K562 (cell line): ENCODE results near the gene ARMC8. TPM values are rescaled to one million over a fixed set of nuclear protein-coding genes. Genes with fewer than 3 reads are reported as not detected.

Source experiments
- ATAC-seq: fragments of 200-7000 bp; cut with Tn5 transposase; 3 replicates; pipeline ENCODE4 v1.9.1; 2020; ENCODE audit warnings: moderate library complexity
- BruUV-seq: library from RNA; stranded (reverse); fragments of 400-500 nt; replicated peaks from 2 replicates; lab custom pipeline; 2021; lab: Mats Ljungman, UMichigan
- CTCF ChIA-PET: fragments of 300-600 bp; formaldehyde crosslinking; extraction: SDS; loops from one replicate; lab custom pipeline; 2021; ENCODE audit warnings: low intra/inter-chr PET ratio; lab: Yijun Ruan, JAX
- POLR2A ChIA-PET: fragments of 300-600, 350-650 bp; sonication (Branson Sonifier 250); formaldehyde crosslinking; extraction: SDS; loops from one replicate; lab custom pipeline; 2021; ENCODE audit warnings: antibody characterized with exemption, inconsistent platforms; lab: Yijun Ruan, JAX
- DNase-seq, 4 experiments: peaks; one replicate each; pipeline versions ENCODE4 v3.0.0 to v3.0.0-alpha.2; 2011 to 2018; ENCODE audit warnings: low spot score in 3 of 4, mixed read lengths in 3 of 4; ENCODE audit errors: extremely low read depth in 1 of 4
- FAIRE-seq: peaks from 2 replicates; lab custom pipeline; 2011; peaks lifted over from hg19 to GRCh38; lab: Jason Lieb, UNC
- H2AFZ ChIP-seq: 2 replicates; pipeline ENCODE4 v1.6.0; 2011; ENCODE audit warnings: low read depth, low read length, control low read depth, inconsistent platforms
- H3K27ac ChIP-seq: fragments of 200-600 bp; 3 replicates; pipeline ENCODE4 v1.8.0; 2011; ENCODE audit warnings: low read depth, mild to moderate bottlenecking, control low read depth, inconsistent platforms, low read length, moderate library complexity, mixed read lengths; ENCODE audit errors: extremely low read depth
- H3K27me3 ChIP-seq, 2 experiments: fragments of 300-600 bp in 1 of 2; 2 replicates in 1 of 2; 3 replicates in 1 of 2; pipeline versions ENCODE4 v1.6.0 to v1.8.0; 2011; ENCODE audit warnings: inconsistent platforms in 2 of 2, low read length in 2 of 2, mild to moderate bottlenecking in 1 of 2, mixed read lengths in 1 of 2, moderate library complexity in 1 of 2; ENCODE audit not compliant: control insufficient read depth in 2 of 2, insufficient read depth in 2 of 2
- H3K36me3 ChIP-seq: fragments of 300-600 bp; 3 replicates; pipeline ENCODE4 v1.8.0; 2011; ENCODE audit warnings: mild to moderate bottlenecking, low read length, inconsistent platforms; ENCODE audit not compliant: control insufficient read depth, insufficient read depth
- H3K4me1 ChIP-seq, 2 experiments: fragments of 200-600 bp in 1 of 2; replicated peaks in 1 of 2; 2 replicates in 1 of 2; 3 replicates in 1 of 2; pipeline versions ENCODE4 v1.5.1 to v1.8.0; 2011; ENCODE audit warnings: inconsistent platforms in 2 of 2, low read length in 2 of 2, mild to moderate bottlenecking in 1 of 2, mixed read lengths in 1 of 2, moderate library complexity in 1 of 2; ENCODE audit not compliant: control insufficient read depth in 2 of 2, insufficient read depth in 2 of 2
- H3K4me2 ChIP-seq: 2 replicates; pipeline ENCODE4 v1.6.1; 2011; ENCODE audit warnings: low read length, control low read depth, inconsistent platforms, mixed read lengths; ENCODE audit not compliant: insufficient read depth
- H3K4me3 ChIP-seq: fragments of 200-600 bp; sonication (generic), shearing (Covaris generic); 2 replicates; pipeline ENCODE4 v1.5.1; 2016; ENCODE audit warnings: control low read depth, inconsistent platforms
- H3K79me2 ChIP-seq: fragments of 200-600 bp; 3 replicates; pipeline ENCODE4 v1.8.0; 2011; ENCODE audit warnings: low read length, inconsistent platforms; ENCODE audit not compliant: control insufficient read depth, insufficient read depth
- H3K9ac ChIP-seq, 2 experiments: 2 replicates each; pipeline versions ENCODE4 v1.6.0 to v1.6.1; 2011; ENCODE audit warnings: low read depth in 2 of 2, low read length in 2 of 2, control low read depth in 1 of 2, inconsistent platforms in 1 of 2, mild to moderate bottlenecking in 1 of 2, mixed read lengths in 1 of 2; ENCODE audit not compliant: insufficient read depth in 1 of 2
- H3K9me1 ChIP-seq: one replicate; pipeline ENCODE4 v1.6.0; 2011; ENCODE audit warnings: inconsistent platforms, mild to moderate bottlenecking, low read length, moderate library complexity; ENCODE audit not compliant: control insufficient read depth, insufficient read depth
- H3K9me3 ChIP-seq: replicated peaks from 2 replicates; pipeline ENCODE4 v1.5.1; 2011; ENCODE audit warnings: low read depth, low read length, inconsistent platforms; ENCODE audit not compliant: control insufficient read depth, insufficient read depth
- H4K20me1 ChIP-seq: replicated peaks from 2 replicates; pipeline ENCODE4 v1.6.1; 2011; ENCODE audit warnings: low read length, inconsistent platforms, mixed read lengths; ENCODE audit not compliant: control insufficient read depth, insufficient read depth
- ARID2 ChIP-seq: fragments of 450-650 bp; IDR thresholded peaks from 2 replicates; pipeline ENCODE4 v1.6.1; 2017; ENCODE audit warnings: antibody characterized with exemption, mild to moderate bottlenecking
- FIP1L1 ChIP-seq: fragments of 200-400 bp; formaldehyde crosslinking; IDR thresholded peaks from 2 replicates; pipeline ENCODE4 v1.6.1; 2018; ENCODE audit warnings: mild to moderate bottlenecking, low read depth, low read length; ENCODE audit not compliant: poor library complexity, severe bottlenecking
- HDAC1 ChIP-seq, 2 experiments: fragments of 450-650 bp; IDR thresholded peaks; 2 replicates each; pipeline ENCODE4 v1.6.1; 2016 to 2017; ENCODE audit warnings: inconsistent platforms in 1 of 2, mild to moderate bottlenecking in 1 of 2, moderate library complexity in 1 of 2
- JUND ChIP-seq, 2 experiments: IDR thresholded peaks; 2 replicates in 1 of 2; 3 replicates in 1 of 2; pipeline ENCODE4 v1.6.1; 2011; ENCODE audit warnings: borderline replicate concordance in 2 of 2, low read depth in 2 of 2, low read length in 2 of 2, improper control_type of control experiment in 1 of 2, missing biosample characterization in 1 of 2, missing genetic modification characterization in 1 of 2, missing genetic modification reagents in 1 of 2
- MAFK ChIP-seq: IDR thresholded peaks from 2 replicates; pipeline ENCODE4 v1.6.1; 2011; ENCODE audit warnings: low read length, improper control_type of control experiment
- NR2C1 ChIP-seq, 2 experiments: fragments of 450-650 bp; IDR thresholded peaks; 2 replicates each; pipeline ENCODE4 v1.6.1; 2017; ENCODE audit warnings: mild to moderate bottlenecking in 2 of 2, antibody characterized with exemption in 1 of 2, inconsistent platforms in 1 of 2, missing compliant biosample characterization in 1 of 2, missing genetic modification characterization in 1 of 2
- PHF21A ChIP-seq: fragments of 450-650 bp; IDR thresholded peaks from 2 replicates; pipeline ENCODE4 v1.6.1; 2017; ENCODE audit warnings: low read depth, borderline replicate concordance
- SP1 ChIP-seq: sonication (generic); formaldehyde crosslinking; IDR thresholded peaks from 2 replicates; pipeline ENCODE4 v1.8.1; 2022; ENCODE audit warnings: mild to moderate bottlenecking, missing genetic modification reagents
- XRCC5 ChIP-seq: fragments of 200-400 bp; formaldehyde crosslinking; IDR thresholded peaks from 2 replicates; pipeline ENCODE4 v1.6.1; 2017; ENCODE audit warnings: low read depth, mild to moderate bottlenecking, low read length
- ZNF174 ChIP-seq: fragments of 250-450 bp; sonication (Bioruptor Pico); IDR thresholded peaks from 2 replicates; pipeline ENCODE4 v1.4.0; 2020; ENCODE audit warnings: mild to moderate bottlenecking
- ZNF408 ChIP-seq: fragments of 250-450 bp; sonication (Bioruptor Pico); IDR thresholded peaks from 2 replicates; pipeline ENCODE4 v1.4.0; 2020; ENCODE audit warnings: low read depth, mild to moderate bottlenecking, moderate library complexity
- WGBS: fragments of 100-300 bp; shearing (Covaris generic); methylation state at CpG from one replicate; pipeline ENCODE4 v1.1.6; 2016; ENCODE audit warnings: low coverage, mixed read lengths; ENCODE audit not compliant: insufficient coverage; ENCODE audit errors: missing lambda C conversion rate; 5-methylcytosine and 5-hydroxymethylcytosine counted together
- in situ Hi-C: fragments of 300-500 bp; cut with MboI; formaldehyde crosslinking; loops from 4 replicates; pipeline ENCODE4 v1.15.0; 2018; ENCODE audit warnings: inconsistent platforms, mixed read lengths
- intact Hi-C: fragments of 100-400 bp; cut with micrococcal nuclease; formaldehyde crosslinking; loops from 2 replicates; pipeline ENCODE4 v1.14.2; 2022
- polyA plus RNA-seq, 8 experiments: library from polyadenylated mRNA; depleted of rRNA in 4 of 8; stranded (reverse) in 5 of 8; unstranded in 3 of 8; fragments of >200 nt; fragmentation: Nextera tagmentation in 2 of 8; fragmentation: Illumina TruSeq in 1 of 8; extraction: Ambion mirVana in 2 of 8; extraction: Trizol in 1 of 8; gene quantifications; 2 replicates each; pipeline versions ENCODE4 v1.2.1 to v1.2.3, GENCODE V29; 2011 to 2014; ENCODE audit warnings: inconsistent platforms in 1 of 8, missing spikeins in 1 of 8
- total RNA-seq, 7 experiments: library from RNA; depleted of rRNA in 6 of 7; stranded (reverse); fragments of >200 nt in 6 of 7; fragmentation: Illumina TruSeq in 2 of 7; extraction: Trizol in 2 of 7; gene quantifications; 2 replicates each; pipeline versions ENCODE4 v1.2.1 to v1.2.3, GENCODE V29; 2011 to 2021; ENCODE audit warnings: low replicate concordance in 1 of 7
- TF ChIP-seq, protein P1 (sequence below), 2 experiments: fragments of 150-350 bp in 1 of 2; IDR thresholded peaks; 2 replicates each; pipeline ENCODE4 v1.6.1; 2012 to 2016; ENCODE audit warnings: low read depth in 2 of 2, low read length in 2 of 2, mild to moderate bottlenecking in 1 of 2, moderate library complexity in 1 of 2
- TF ChIP-seq, protein P2 (sequence below): fragments of 250-450 bp; sonication (Bioruptor Pico); IDR thresholded peaks from 2 replicates; pipeline ENCODE4 v1.5.1; 2021; ENCODE audit warnings: mild to moderate bottlenecking
- TF ChIP-seq, protein P3 (sequence below): fragments of 450-650 bp; formaldehyde crosslinking; IDR thresholded peaks from 2 replicates; pipeline ENCODE4 v1.4.0; 2022; ENCODE audit warnings: missing genetic modification characterization

Gene ARMC8
- total and polyA plus RNA-seq, 9 of the 15 experiments (the other 6 are each of a cell fraction or from before 2014, with no cell fraction given) = 22.4 to 76.1 (median 37.3) TPM

DNA sequence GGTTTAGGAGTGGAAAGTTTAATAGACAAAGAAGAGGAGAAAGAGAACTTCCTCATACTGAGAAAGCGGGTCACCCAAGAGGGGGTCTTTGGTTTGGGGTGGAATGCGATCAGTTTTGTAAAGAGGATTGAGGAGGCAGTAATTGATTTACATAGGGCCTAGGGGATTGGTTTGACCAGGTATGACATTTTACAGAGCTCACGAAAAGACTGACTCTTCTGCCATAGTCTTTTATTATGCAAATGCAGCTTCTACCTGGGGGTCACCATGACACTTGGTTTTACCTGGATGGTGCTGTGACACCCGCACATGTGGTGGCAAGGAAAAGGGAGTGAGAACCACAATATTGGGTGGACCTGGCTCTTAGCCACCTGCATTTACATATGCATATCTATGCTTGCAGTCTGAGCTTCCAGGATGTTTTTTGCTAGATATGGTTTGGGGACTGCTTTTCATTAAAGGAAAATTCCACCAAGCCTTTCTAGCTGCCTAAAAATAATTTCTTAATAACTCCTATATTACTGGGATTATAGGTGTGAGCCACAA, 149.4 kb downstream of the ARMC8 start:
- intact Hi-C loops = loop anchor here (10.0 kb wide), 1 partner anchor 48 kb away; no protein-coding TSS in a partner anchor
- Histone ChIP-seq H2AFZ (no peak overlapping the region), H3K36me3 (no peaks in the 10 kb centered on the region), H3K4me2 (no peak overlapping the region), H3K27ac (no peak overlapping the region), H4K20me1 (no peaks in the 10 kb centered on the region), H3K79me2 (no peaks in the 10 kb centered on the region), H3K9ac (no peak overlapping the region), H3K9me3 (no peaks in the 10 kb centered on the region)
- no peak for FAIRE-seq
- 8% methylated on average over 4 of the region's 4 CpGs for WGBS
- BruUV-seq = no TSS peak
- TF ChIP-seq ZNF408 (CRISPR knock-in tag) (no peak), XRCC5 (no peak), NR2C1 (IDR thresholded peaks at IDR 0.05) (no peak), NR2C1 (tag; IDR thresholded peaks at IDR 0.05) (no peak), ARID2 (no peak), HDAC1 (IDR thresholded peaks at IDR 0.05) (no peak), ZNF174 (CRISPR knock-in tag) (no peak), MAFK (no peak), FIP1L1 (no peak), JUND (IDR thresholded peaks at IDR 0.05; ENCODE audit: borderline replicate concordance, low read depth, low read length) (no peak), JUND (tag; IDR thresholded peaks at IDR 0.05; ENCODE audit: borderline replicate concordance, low read depth, low read length) (no peak), SP1 (CRISPR knock-in tag) (no peak), PHF21A (no peak)
- TF ChIP-seq, protein P1, sequence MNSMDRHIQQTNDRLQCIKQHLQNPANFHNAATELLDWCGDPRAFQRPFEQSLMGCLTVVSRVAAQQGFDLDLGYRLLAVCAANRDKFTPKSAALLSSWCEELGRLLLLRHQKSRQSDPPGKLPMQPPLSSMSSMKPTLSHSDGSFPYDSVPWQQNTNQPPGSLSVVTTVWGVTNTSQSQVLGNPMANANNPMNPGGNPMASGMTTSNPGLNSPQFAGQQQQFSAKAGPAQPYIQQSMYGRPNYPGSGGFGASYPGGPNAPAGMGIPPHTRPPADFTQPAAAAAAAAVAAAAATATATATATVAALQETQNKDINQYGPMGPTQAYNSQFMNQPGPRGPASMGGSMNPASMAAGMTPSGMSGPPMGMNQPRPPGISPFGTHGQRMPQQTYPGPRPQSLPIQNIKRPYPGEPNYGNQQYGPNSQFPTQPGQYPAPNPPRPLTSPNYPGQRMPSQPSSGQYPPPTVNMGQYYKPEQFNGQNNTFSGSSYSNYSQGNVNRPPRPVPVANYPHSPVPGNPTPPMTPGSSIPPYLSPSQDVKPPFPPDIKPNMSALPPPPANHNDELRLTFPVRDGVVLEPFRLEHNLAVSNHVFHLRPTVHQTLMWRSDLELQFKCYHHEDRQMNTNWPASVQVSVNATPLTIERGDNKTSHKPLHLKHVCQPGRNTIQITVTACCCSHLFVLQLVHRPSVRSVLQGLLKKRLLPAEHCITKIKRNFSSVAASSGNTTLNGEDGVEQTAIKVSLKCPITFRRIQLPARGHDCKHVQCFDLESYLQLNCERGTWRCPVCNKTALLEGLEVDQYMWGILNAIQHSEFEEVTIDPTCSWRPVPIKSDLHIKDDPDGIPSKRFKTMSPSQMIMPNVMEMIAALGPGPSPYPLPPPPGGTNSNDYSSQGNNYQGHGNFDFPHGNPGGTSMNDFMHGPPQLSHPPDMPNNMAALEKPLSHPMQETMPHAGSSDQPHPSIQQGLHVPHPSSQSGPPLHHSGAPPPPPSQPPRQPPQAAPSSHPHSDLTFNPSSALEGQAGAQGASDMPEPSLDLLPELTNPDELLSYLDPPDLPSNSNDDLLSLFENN (IDR thresholded peaks at IDR 0.05; ENCODE audit: low read depth in 2 of 2, low read length in 2 of 2) = no peak
- TF ChIP-seq, protein P2, sequence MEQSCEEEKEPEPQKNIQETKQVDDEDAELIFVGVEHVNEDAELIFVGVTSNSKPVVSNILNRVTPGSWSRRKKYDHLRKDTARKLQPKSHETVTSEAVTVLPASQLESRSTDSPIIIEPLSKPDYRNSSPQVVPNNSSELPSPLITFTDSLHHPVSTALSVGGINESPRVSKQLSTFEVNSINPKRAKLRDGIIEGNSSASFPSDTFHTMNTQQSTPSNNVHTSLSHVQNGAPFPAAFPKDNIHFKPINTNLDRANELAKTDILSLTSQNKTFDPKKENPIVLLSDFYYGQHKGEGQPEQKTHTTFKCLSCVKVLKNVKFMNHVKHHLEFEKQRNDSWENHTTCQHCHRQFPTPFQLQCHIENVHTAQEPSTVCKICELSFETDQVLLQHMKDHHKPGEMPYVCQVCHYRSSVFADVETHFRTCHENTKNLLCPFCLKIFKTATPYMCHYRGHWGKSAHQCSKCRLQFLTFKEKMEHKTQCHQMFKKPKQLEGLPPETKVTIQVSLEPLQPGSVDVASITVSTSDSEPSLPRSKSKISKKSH (CRISPR knock-in tag) = no peak
- TF ChIP-seq, protein P3, sequence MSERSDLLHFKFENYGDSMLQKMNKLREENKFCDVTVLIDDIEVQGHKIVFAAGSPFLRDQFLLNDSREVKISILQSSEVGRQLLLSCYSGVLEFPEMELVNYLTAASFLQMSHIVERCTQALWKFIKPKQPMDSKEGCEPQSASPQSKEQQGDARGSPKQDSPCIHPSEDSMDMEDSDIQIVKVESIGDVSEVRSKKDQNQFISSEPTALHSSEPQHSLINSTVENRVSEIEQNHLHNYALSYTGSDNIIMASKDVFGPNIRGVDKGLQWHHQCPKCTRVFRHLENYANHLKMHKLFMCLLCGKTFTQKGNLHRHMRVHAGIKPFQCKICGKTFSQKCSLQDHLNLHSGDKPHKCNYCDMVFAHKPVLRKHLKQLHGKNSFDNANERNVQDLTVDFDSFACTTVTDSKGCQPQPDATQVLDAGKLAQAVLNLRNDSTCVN (CRISPR knock-in tag) = no peak
- TF ChIP-seq, all 486 proteins: peak for 0
- no peaks in the 10 kb centered on the region for H3K9me1 ChIP-seq
- ChIA-PET CTCF (no interaction called here), POLR2A (interaction anchor here (0.7 kb wide), 1 partner anchor 11 kb away, joined by 3 read pairs; no protein-coding TSS in a partner anchor)
- H3K4me1 ChIP-seq = no peaks in the 10 kb centered on the region
- ATAC-seq = no peak
- peaks cover 0 to 10% of the 10 kb centered on the region in 2 experiments; a peak in 2 of 5 replicates for H3K27me3 ChIP-seq
- no peak overlapping the region for H3K4me3 ChIP-seq
- in situ Hi-C loops = no loop called here
- DNase-seq = no peak
